Gastrocnemius medialis (tissue), 4 donors: ENCODE data around the gene UTF1. TPM values are rescaled to one million over a fixed set of nuclear protein-coding genes. Genes with fewer than 3 reads are reported as not detected.

Experiments
- ATAC-seq, 2 donors: fragments of 150-250 bp; one replicate each; pipeline ENCODE4 v1.9.1; 2016
- DNase-seq, 2 donors: peaks; one replicate each; pipeline ENCODE4 v3.0.0-alpha.2; 2019
- H3K27ac ChIP-seq, 4 donors: fragments of 200-600 bp; sonication (generic); 1 replicate in 1 of 4; 2 replicates in 3 of 4; pipeline ENCODE4 v1.5.1; 2016 to 2018; ENCODE audit warnings: mild to moderate bottlenecking in 2 of 4, moderate library complexity in 1 of 4
- H3K27me3 ChIP-seq, 3 donors: fragments of 200-600 bp; sonication (generic) in 2 of 3; 1 replicate in 1 of 3; 2 replicates in 2 of 3; pipeline versions ENCODE4 v1.5.1 to v1.6.0; 2016 to 2019; ENCODE audit warnings: mild to moderate bottlenecking in 1 of 3, moderate library complexity in 1 of 3
- H3K36me3 ChIP-seq, 2 donors: fragments of 200-600 bp; sonication (generic) in 1 of 2; one replicate each; pipeline ENCODE4 v1.5.1; 2017 to 2018
- H3K4me1 ChIP-seq, 2 donors: fragments of 200-600 bp; sonication (generic) in 1 of 2; one replicate each; pipeline ENCODE4 v1.5.1; 2016 to 2017; ENCODE audit warnings: mild to moderate bottlenecking in 2 of 2
- H3K4me3 ChIP-seq, 4 donors: fragments of 200-600 bp; sonication (generic) in 3 of 4; 1 replicate in 1 of 4; 2 replicates in 3 of 4; pipeline ENCODE4 v1.5.1; 2016 to 2019; ENCODE audit warnings: mild to moderate bottlenecking in 2 of 4
- H3K9me3 ChIP-seq, 3 donors: fragments of 200-600 bp; sonication (generic) in 2 of 3; 1 replicate in 1 of 3; 2 replicates in 2 of 3; pipeline ENCODE4 v1.5.1; 2016 to 2019
- CTCF ChIP-seq, 5 experiments: fragments of 450-650 bp in 3 of 5; fragments of 200-600 bp in 2 of 5; sonication (generic) in 2 of 5; IDR thresholded peaks in 4 of 5; conservative IDR thresholded peaks in 1 of 5; 1 replicate in 4 of 5; 2 replicates in 1 of 5; pipeline ENCODE4 v1.5.1; 2016 to 2019; ENCODE audit warnings: antibody characterized with exemption in 5 of 5, mild to moderate bottlenecking in 3 of 5, moderate library complexity in 3 of 5
- POLR2A ChIP-seq, 2 donors: fragments of 450-650 bp; IDR thresholded peaks; one replicate each; pipeline ENCODE4 v1.6.1; 2017; ENCODE audit warnings: antibody characterized with exemption in 2 of 2, mild to moderate bottlenecking in 2 of 2, moderate library complexity in 2 of 2
- in situ Hi-C, 4 donors: fragments of 200-750 bp; cut with MboI; loops; one replicate each; pipeline versions ENCODE4 v1.15.0 to v1.8.0; 2017; ENCODE audit warnings: low sequenced_read_pairs in 4 of 4
- intact Hi-C: fragments of 100-400 bp; cut with DNase I; formaldehyde crosslinking; loops from one replicate; pipeline ENCODE4 v1.15.1; 2023; ENCODE audit warnings: low total_unique reads
- total RNA-seq, 4 donors: library from RNA; depleted of rRNA; stranded (reverse); fragments of >200 nt; gene quantifications; one replicate each; pipeline versions ENCODE4 v1.1.0 to v1.2.3, GENCODE V29; 2016

The UTF1 gene
- total RNA-seq, 4 donors from 2014 or later: not detected

GRCh38 chr10:133196221-133196915 lies 33.6 kb upstream of the UTF1 start:
- peaks cover 0 to 5% (median 3%) of the 10 kb centered on the region in 3 donors for H3K27me3 ChIP-seq
- ATAC-seq (no peak), DNase-seq (no peak)
- in situ Hi-C loops: no loop called here
- H3K4me3 ChIP-seq: no peak overlapping the region
- H3K36me3 ChIP-seq: no peaks in the 10 kb centered on the region
- intact Hi-C loops: no loop called here
- no peaks in the 10 kb centered on the region for H3K9me3 ChIP-seq
- no peak overlapping the region for H3K27ac ChIP-seq
- TF ChIP-seq CTCF (IDR thresholded peaks at IDR 0.05 in 4 of 5, conservative IDR thresholded peaks at IDR 0.05 in 1 of 5) (no peak), POLR2A (IDR thresholded peaks at IDR 0.05) (no peak)
- H3K4me1 ChIP-seq: no peaks in the 10 kb centered on the region

- Histone ChIP-seq H3K4me3 (no peak overlapping the region), H3K9me3 (no peaks in the 10 kb centered on the region), H3K4me1 (no peaks in the 10 kb centered on the region), H3K27me3 (peaks cover 0 to 5% (median 3%) of the 10 kb centered on the region in 3 donors), H3K27ac (no peak overlapping the region), H3K36me3 (no peaks in the 10 kb centered on the region)
- ATAC-seq: no peak
- TF ChIP-seq POLR2A (IDR thresholded peaks at IDR 0.05): no peak
- TF ChIP-seq CTCF (IDR thresholded peaks at IDR 0.05 in 4 of 5, conservative IDR thresholded peaks at IDR 0.05 in 1 of 5): no peak
- no peak for DNase-seq
- intact Hi-C loops (no loop called here), in situ Hi-C loops (no loop called here)
These were observed 32.9 kb upstream of the UTF1 start for GRCh38 chr10:133196936-133197758.

- Histone ChIP-seq H3K27ac (no peak overlapping the region), H3K4me1 (no peaks in the 10 kb centered on the region), H3K9me3 (no peaks in the 10 kb centered on the region), H3K36me3 (no peaks in the 10 kb centered on the region), H3K27me3 (peaks cover 0 to 5% (median 3%) of the 10 kb centered on the region in 3 donors), H3K4me3 (no peak overlapping the region)
- in situ Hi-C loops: no loop called here
- DNase-seq: no peak
- ATAC-seq: no peak
- no peak for TF ChIP-seq POLR2A (IDR thresholded peaks at IDR 0.05)
- no peak for TF ChIP-seq CTCF (IDR thresholded peaks at IDR 0.05 in 4 of 5, conservative IDR thresholded peaks at IDR 0.05 in 1 of 5)
- intact Hi-C loops: no loop called here
These were observed 32.2 kb upstream of the UTF1 start for GRCh38 chr10:133197786-133198185.

- no peak for DNase-seq
- in situ Hi-C loops (no loop called here), intact Hi-C loops (no loop called here)
- no peak for TF ChIP-seq CTCF (IDR thresholded peaks at IDR 0.05 in 4 of 5, conservative IDR thresholded peaks at IDR 0.05 in 1 of 5)
- TF ChIP-seq POLR2A (IDR thresholded peaks at IDR 0.05): no peak
- ATAC-seq: no peak
- Histone ChIP-seq H3K27ac (no peak overlapping the region), H3K27me3 (peaks cover 0 to 5% (median 3%) of the 10 kb centered on the region in 3 donors), H3K4me1 (no peaks in the 10 kb centered on the region), H3K36me3 (no peaks in the 10 kb centered on the region), H3K9me3 (no peaks in the 10 kb centered on the region), H3K4me3 (no peak overlapping the region)
These were observed 31.8 kb upstream of the UTF1 start for GRCh38 chr10:133198206-133198605.
